HG02973 (cell line): ENCODE results near the gene PTPRC.

Experiments used
- ATAC-seq: cut with Tn5 transposase; IDR thresholded peaks from one replicate; pipeline ENCODE4 v1.9.1; 2021; ENCODE audit warnings: moderate library complexity; ENCODE audit not compliant: unreplicated experiment

The PTPRC gene

DNA sequence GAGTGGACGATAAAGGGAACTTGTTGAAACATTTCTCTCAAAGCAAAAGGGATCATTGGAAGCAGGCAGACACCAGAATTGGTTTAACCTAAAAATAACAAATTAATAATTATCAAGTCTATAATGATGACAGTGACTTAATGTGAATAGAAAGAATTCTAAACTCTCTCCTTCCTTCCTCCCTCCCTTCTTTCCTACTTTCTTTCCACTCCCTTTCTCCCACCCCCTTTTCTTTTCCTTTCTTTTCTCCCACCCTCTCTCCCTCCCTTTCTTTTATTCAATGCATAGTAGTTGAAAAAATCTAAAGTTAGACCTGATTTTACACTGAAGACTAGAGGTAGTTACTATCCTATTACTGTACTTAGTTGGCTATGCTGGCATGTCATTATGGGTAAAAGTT, 55.7 kb downstream of the PTPRC start:
- ATAC-seq = no peak

DNA sequence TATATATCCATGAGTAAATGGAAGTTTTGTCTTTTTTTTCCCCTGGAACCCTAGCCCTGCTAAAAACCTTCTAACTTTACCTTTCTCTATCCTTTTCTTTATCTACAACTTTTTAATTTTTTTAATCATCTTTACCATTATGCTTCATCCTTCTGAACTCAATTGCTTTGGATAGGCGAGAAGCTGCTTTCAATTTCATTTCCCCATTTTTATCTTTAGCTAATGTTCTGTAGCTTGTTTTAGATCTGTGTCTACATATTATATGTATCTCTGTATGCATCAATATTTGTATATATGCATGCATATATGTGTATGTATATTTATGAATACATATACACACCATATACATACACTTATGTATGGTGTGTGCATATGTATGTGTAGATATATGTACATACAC, 57.4 kb downstream of the PTPRC start:
- ATAC-seq = no peak

GRCh38 chr1:198699167-198700015, 60.6 kb downstream of the PTPRC start:
- no peak for ATAC-seq

- ATAC-seq = no peak
Observed at GRCh38 chr1:198700016-198700392, 61.2 kb downstream of the PTPRC start.

DNA sequence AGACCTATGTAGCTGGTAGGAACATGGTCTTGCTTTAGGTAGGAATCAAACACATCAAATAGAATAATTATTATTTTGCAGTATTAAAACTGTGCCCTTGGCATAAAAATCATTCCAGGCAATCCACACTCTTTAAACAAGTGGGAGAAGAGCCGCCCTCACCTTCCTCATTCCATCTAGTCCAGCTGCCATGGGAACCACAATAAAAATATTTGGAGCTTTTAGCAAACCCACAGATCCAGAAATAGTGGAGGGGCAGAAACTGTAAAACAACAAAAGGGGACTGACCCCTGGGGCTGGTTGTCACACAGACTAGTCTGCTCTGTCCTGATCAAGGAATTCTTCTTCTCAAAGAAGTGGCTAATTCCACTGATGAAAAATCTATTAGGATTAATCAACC, 61.6 kb downstream of the PTPRC start:
- ATAC-seq = no peak

DNA sequence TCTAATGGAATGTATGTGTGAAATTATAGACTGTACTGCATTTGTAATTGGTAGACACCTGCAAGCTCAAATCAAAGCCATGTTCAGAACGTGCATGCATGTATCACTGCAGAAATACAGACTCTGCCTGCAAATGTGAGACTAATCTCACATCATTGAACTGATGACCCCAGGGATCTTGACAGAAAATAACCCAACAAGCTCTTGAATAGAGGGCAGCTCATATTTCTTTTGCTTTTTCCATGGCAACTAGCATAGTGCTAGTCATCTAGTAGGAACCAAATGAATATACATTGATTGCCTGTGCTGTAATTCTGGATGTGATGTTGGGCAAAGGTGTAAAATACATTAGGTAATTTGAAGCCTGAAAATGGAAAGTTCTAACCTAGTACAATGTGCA, 62.4 kb downstream of the PTPRC start:
- ATAC-seq = no peak

- ATAC-seq = no peak
Observed at GRCh38 chr1:198701766-198702539, 63.1 kb downstream of the PTPRC start.

DNA sequence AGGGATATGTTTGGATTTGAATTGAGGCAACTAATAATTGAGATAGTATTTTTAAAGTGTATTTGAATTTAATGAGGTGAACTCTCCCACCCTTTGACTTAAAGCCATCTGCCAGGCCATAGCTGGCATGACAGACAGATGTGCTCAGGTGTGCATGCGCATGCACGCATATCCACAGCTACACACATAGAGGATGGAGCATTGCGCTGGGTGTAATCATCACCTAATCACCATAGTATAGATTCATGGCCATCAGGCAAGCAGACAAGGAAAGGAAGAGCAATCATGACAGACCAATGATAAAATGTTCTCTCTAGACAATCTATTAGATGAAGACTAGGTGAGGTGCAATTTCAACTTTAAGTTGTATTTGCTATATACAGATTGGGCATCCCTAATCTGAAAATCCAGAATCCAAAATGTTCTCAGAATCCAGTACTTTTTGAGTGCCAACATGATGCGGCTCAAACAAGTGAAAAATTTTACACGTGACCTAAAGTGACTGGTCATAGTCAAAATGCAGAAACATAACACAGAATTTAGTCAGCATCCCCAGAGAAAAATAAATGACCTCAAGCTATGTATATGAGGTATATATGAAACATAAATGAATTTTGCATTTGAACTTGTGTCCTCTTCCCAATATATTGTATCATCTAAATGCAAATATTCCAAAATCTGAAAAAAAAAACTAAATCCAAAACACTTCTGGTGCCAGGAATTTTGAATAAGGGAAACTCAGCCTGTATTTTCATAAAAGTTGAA, 70.1 kb downstream of the PTPRC start:
- no peak for ATAC-seq

- no peak for ATAC-seq
Observed at GRCh38 chr1:198711837-198712236, 73.0 kb downstream of the PTPRC start.

GRCh38 chr1:198713081-198713480, 74.2 kb downstream of the PTPRC start:
- ATAC-seq = no peak

DNA sequence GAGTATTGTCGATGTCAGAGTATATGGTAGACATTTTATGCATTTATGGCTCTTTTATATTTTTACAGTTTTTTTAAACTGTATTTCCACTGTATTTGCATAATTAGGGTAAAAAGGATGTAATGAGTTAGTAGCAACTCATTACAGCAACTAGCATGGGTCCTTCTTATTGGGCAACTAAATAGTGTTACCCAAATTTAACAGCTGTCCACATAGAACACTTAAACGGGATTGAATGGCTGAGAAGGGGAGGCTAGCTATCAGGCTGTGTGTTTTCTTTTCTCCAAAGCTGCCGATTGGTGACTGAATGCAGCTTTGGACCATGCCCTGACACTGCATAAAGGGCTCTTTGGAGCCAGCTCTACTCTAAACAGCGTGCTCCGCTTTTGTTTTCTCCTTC, 75.4 kb downstream of the PTPRC start:
- no peak for ATAC-seq

- no peak for ATAC-seq
Observed at GRCh38 chr1:198716051-198716450, 77.2 kb downstream of the PTPRC start.

- no peak for ATAC-seq
Observed at GRCh38 chr1:198717510-198717909, 78.7 kb downstream of the PTPRC start.

GRCh38 chr1:198723127-198723526, 84.3 kb downstream of the PTPRC start:
- ATAC-seq = no peak

DNA sequence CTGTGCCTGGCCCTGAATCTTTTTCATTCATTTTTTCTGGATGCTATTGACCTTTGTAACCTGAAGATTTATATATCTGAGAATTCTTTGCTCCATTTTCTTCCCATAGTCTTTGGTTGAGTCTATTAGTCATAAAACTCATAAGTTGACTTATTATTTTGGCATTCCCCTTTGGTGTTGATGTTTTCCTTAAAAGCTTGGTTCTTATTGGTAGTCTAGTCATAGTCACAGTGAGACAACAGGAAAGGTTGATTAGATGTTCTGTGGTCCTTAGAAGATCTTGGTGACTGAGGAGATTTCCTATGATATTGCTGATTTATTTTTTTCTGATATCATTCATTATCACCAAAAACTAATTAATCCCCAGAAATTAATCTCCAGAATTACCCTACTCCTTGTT, 86.2 kb downstream of the PTPRC start:
- no peak for ATAC-seq

DNA sequence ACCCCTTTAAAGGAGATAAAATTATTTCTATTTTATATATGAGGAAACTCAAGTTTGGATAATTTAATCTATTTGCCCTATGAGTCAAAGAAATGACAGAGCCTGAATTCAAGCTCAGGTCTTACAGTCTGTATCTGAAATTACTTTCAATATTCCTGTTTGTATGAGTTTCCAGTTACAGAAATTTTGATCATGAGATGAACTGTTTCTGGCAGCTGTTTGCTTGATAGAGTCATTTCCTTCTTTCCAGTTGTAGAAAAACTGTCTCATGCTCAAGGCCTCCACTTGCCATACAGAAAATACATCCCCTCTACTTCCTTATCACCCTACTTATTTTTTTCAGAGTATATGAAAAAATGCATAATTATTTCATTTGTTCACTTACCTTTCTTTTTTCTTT, 87.6 kb downstream of the PTPRC start:
- ATAC-seq = no peak

DNA sequence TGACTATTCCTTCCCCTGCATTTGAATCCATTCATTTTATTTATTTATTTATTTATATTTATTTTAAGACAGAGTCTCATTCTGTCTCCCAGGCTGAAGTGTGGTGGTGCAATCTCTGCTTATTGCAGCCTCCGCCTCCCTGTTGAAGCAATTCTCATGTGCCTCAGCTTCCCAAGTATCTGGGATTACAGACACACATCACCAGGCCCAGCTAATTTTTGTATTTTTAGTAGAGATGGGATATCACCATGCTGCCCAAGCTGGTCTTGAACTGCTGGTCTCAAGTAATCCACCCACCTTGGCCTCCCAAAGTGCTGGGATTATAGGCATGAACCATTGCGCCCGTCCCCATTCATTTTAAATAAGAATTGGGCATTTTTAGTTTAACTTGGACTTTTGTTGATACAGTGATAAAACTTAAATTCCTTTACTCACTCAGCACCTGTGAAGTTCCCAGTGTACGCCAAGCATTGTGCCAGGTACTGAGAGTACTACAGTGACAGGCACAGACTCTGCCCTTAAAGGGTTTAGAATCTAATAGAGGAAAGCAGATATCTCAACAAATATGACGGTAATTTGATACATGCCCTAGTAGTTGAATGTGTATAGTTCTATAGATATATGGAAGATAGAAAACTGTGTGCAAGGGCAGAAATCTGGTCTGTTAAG, 90.5 kb downstream of the PTPRC start:
- ATAC-seq = no peak

- no peak for ATAC-seq
Observed at GRCh38 chr1:198730952-198731351, 92.1 kb downstream of the PTPRC start.

DNA sequence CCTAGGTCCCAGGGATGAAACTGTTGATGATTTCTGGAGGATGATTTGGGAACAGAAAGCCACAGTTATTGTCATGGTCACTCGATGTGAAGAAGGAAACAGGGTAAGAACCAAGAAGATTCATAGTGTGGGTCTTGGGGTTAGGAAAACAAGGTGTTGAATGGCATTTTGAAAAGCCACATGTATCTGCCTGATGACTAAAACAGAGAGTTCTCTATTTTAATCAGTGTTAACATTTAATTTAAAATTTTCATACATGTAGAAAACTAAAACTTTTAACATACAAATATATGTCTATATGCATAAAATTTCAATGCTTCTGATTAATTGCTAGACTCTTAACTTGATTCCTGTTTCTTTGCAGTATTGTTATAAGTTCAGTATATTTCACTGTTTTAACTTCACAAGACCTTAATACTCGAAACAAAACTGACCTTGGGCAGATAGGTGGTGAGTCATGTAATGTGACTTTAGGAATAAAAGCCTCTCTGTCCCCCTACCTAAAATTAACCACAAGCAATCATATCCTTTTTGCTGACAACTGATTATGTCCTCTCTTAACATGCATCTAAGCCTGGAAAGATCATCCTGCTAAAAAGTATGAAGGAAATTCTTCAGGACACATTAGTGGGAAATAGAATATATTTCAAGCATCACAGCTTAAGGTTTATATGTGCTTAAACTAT, 95.6 kb downstream of the PTPRC start:
- ATAC-seq = peak; percentile 93

DNA sequence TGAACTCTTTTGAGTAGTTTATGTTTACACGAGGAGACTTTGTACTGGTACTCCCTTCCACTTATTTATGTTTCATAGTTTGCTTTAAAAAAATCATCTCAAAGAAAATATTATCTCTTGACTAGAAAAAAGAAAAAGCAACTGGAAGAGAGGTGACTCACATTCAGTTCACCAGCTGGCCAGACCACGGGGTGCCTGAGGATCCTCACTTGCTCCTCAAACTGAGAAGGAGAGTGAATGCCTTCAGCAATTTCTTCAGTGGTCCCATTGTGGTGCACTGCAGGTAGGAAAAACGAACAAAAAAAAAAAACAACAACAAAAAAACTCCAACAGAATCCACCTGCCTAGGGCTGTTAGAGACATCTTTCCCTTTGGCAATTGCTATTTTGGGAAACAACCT, 102.9 kb downstream of the PTPRC start:
- no peak for ATAC-seq
